GM19324 (cell line): ENCODE results near the gene UGT3A2.

Experiments used
- ATAC-seq: cut with Tn5 transposase; IDR thresholded peaks from one replicate; pipeline ENCODE4 v1.9.1; 2021; ENCODE audit warnings: mild to moderate bottlenecking, moderate library complexity; ENCODE audit not compliant: unreplicated experiment, low FRiP score

Gene UGT3A2

GRCh38 chr5:36066540-36067210 lies at the start of gene UGT3A2:
Gene UGT3A2 (minus strand): TSS chr5:36066882. CDS start chr5:36066789, 93 bp downstream.
- no peak for ATAC-seq

GRCh38 chr5:36111238-36111637 lies 44.6 kb upstream of the UGT3A2 start:
- ATAC-seq: no peak

- ATAC-seq: no peak
These were observed 42.2 kb upstream of the UGT3A2 start for GRCh38 chr5:36108758-36109460.

- ATAC-seq: no peak
These were observed 39.1 kb upstream of the UGT3A2 start for GRCh38 chr5:36105819-36106218.

- no peak for ATAC-seq
These were observed 33.1 kb upstream of the UGT3A2 start for GRCh38 chr5:36099748-36100147.

GRCh38 chr5:36096486-36096885 lies 29.8 kb upstream of the UGT3A2 start:
- no peak for ATAC-seq

- peak; percentile 71 for ATAC-seq
These were observed 23.3 kb upstream of the UGT3A2 start for GRCh38 chr5:36089989-36090388.

GRCh38 chr5:36079200-36079781 lies 12.6 kb upstream of the UGT3A2 start:
- peak; percentile 81 for ATAC-seq

- ATAC-seq: no peak
These were observed 11.7 kb upstream of the UGT3A2 start for GRCh38 chr5:36078430-36078829.

GRCh38 chr5:36073595-36074216 lies 7.0 kb upstream of the UGT3A2 start:
- ATAC-seq: peak; percentile 79

- no peak for ATAC-seq
These were observed 4.2 kb upstream of the UGT3A2 start for GRCh38 chr5:36070687-36071571.

- no peak for ATAC-seq
These were observed 2.1 kb upstream of the UGT3A2 start for GRCh38 chr5:36068751-36069281.

- ATAC-seq: no peak
These were observed 612 bp downstream of the UGT3A2 start for GRCh38 chr5:36066001-36066539.

- peak; percentile 59 for ATAC-seq
These were observed 6.2 kb downstream of the UGT3A2 start for GRCh38 chr5:36060420-36060887.

- no peak for ATAC-seq
These were observed 6.9 kb downstream of the UGT3A2 start for GRCh38 chr5:36059571-36060419.

- ATAC-seq: no peak
These were observed 7.9 kb downstream of the UGT3A2 start for GRCh38 chr5:36058776-36059175.

- no peak for ATAC-seq
These were observed 9.3 kb downstream of the UGT3A2 start for GRCh38 chr5:36057386-36057785.

- ATAC-seq: no peak
These were observed 10.3 kb downstream of the UGT3A2 start for GRCh38 chr5:36056422-36056821.

GRCh38 chr5:36055984-36056383 lies 10.7 kb downstream of the UGT3A2 start:
- ATAC-seq: no peak
